ENCODE data around the gene PNKP.
A peak's percentile ranks its signal among the peaks of the same experiment; 100 is the strongest.

The PNKP gene

DNA sequence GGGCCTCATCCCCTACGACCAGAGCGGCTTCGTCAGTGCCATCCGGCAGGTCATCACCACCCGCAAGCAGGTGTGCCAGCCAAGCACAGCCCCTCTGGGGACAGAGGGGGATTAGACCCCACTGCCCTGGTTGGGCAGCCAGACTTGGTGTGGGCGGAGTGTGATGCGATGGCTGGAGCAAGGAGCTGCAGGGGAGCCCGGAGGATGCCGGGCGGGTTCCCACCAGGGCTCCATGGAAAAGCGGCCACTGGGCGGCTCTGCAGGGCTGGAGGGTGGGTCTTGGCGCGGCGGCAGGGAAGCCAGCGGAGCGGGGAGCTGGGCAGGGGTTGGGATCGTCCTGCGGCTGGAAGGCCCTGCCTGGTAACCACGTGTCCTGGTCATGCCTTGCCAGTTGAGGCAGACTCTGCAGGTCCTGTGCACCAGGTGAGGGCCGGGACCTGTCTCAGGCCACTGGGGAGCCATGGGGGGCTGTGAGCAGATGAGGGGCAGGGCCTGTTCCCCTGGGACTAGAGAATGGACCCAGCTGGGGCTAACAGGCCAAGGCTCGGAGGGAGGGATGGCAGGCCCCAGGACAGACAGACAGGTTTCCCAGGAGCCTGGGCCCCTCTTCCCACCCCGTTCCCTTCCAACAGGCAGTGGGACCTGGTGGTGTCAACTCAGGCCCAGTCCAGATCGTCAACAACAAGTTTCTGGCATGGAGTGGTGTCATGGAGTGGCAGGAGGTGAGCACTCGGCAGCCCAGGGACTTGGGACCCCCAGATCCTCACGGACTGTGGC lies 10.1 kb downstream of the PNKP start:
- no peak for DNase-seq

GRCh38 chr19:49856574-49857021 lies 10.8 kb downstream of the PNKP start:
- DNase-seq: no peak

DNA sequence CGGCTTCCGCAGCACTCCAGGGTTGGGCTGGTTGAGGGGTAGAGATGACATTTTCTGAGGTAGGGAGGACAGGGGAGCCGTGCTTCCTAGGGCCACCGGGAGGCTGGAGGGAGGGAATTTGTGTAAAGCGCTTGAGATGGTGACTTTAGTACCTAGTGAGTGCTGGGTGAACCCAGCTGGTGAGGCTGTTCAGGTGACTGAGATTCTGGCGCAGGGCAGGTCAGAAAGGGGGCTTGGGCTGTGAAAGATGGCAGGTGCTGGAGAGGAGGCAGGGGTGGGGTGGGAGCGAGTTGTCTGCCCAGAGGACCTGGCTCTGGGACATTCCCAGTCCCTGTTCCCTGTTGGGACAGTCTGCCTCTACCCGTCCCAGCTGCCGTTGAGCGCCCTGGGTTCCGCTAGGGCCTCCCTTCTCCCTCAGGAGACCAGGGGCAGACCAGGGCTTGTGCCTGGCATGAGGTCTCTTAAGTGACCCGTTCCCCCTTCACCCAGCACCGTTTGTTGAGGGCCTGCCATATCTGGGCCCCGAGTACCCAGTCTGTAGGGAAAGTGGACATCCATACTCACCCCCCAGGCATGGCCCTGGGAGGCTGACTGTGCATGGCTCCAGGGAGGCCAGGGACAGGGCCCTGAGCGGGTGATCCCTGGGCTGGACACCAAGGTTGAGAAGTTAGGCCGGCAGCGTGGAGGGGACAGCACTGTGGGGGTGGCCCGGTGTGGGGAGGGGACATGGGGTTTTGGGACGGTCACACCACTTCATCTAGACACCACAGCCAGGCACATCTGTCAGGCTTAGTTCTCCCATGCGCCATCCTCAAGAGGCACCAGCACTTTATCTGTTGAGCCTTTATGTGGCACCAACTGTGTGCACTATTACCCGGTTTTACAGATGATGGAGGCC lies 11.5 kb downstream of the PNKP start:
- no peak for DNase-seq

- DNase-seq: no peak
Observed at GRCh38 chr19:49855277-49855675, 12.1 kb downstream of the PNKP start.

DNA sequence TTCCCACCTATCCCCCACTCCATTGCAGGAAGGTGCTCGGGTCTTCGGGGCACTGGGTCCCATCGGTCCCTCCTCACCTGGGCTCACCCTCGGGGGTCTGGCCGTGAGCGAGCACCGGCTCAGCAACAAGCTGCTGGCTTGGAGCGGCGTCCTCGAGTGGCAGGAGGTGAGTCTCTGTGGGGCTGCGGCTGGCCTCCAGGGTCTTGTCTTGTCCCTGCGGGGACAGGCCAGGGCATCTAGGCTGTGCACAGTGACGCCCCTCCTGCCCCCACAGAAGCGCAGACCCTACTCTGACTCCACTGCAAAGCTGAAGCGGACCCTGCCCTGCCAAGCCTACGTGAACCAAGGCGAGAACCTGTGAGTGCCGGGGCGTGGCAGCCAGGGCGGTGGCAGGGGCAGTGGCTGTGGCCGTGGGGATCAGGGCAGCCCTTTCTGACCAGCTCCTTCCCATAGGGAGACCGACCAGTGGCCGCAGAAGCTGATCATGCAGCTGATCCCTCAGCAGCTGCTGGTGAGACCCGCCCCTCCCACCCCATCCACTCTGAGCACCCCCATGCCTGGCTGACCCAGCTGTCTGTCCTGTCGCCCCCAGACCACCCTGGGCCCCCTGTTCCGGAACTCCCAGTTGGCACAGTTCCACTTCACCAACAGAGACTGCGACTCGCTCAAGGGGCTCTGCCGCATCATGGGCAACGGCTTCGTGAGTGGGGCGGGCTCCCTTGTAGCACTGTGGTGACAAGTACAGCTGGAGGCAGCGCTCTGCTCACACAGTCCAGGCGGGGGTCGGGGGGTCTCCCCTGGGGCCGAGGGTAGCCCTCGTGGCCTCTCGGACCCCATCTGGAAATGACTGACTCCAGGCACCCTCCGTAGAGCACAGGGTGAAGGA lies 12.8 kb downstream of the PNKP start:
- DNase-seq: no peak

DNA sequence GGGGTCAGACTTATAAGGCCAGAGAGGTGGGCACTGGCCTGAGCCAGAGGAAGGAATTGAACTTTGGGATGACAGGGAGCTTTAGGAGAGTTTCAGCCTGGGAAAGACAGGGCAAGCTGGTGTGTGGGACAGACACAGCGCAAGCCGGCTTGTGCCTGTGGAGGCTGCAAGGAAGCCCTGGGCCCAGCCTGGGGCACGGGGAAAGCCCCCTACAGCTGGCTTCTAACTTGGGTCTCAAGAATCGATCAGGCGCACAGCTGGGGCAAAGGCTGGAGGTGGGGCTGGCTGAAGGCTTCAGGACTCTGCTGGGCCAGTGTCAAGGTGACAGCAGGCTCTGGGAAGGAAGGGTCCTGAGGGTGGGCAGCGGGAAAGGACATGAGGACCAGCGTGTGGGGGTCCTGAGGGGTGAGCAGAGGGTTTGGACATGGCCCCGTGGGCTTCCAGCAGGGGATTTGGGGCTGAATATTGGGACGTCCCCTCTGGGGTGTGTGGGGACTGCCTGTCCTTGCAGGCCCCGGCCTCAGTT lies 13.5 kb downstream of the PNKP start:
- no peak for DNase-seq

- no peak for DNase-seq
Observed at GRCh38 chr19:49852631-49853126, 14.7 kb downstream of the PNKP start.

GRCh38 chr19:49851456-49852259 lies 15.7 kb downstream of the PNKP start:
- no peak for DNase-seq

DNA sequence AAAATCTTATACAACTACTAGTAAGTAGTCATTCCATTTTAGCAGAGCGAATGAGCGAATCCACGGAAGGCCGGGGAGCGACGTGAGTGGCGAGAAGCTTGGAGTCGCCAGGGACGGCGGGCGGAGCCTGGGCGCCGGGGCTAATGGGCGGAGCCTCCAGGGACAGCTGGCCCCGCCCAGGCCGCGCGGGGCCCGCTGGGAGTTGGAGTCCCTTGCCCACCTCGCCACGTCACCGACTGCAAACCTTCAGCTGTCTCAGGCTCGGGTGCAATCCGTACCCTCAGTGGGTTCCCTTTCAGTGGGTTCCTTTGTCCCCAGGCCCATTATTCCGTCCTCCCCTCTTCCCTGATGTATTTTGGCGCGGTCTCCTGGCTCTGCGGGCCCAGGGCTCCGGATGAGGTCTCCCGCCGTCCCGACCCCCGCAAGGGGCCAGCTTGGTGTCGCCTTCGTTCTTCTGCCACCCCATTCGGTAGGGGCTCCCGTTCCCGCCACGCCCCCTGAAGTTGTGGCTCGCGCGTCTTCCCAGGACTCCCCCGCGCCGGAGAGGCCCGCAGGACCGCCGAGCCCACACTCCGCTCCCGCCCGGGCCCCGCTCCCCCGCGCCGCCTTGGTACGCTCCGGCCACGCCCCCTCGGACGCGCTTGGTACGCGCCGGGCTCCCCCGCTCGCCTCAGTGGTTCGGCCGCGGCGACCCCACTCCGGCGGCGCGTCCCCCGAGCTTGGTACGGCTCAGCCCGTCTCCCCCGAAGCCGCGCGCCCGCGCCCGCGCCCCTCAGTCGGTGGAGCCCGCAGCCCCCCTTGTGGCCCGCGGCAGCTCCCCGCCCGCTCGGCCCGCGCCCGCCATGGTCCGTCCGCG lies 16.7 kb downstream of the PNKP start, which contains the start of gene PTOV1:
PTOV1 (plus strand) TSS at position 673 of the 856 bp plus-strand sequence.
- peak; percentile 83 for DNase-seq

DNA sequence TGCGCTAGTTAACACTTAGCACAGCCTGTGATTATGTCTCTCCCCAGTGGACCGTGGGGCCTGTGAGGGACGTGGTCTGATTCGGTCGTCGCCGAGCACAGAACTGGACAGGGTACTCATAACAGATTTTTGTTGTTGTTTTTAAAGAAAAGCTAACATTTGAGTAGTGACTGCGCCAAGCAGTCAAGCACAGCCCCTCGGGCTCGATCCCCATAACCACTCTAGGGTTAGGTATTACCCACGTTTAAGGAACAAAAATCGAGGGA lies 17.2 kb downstream of the PNKP start:
- no peak for DNase-seq

DNA sequence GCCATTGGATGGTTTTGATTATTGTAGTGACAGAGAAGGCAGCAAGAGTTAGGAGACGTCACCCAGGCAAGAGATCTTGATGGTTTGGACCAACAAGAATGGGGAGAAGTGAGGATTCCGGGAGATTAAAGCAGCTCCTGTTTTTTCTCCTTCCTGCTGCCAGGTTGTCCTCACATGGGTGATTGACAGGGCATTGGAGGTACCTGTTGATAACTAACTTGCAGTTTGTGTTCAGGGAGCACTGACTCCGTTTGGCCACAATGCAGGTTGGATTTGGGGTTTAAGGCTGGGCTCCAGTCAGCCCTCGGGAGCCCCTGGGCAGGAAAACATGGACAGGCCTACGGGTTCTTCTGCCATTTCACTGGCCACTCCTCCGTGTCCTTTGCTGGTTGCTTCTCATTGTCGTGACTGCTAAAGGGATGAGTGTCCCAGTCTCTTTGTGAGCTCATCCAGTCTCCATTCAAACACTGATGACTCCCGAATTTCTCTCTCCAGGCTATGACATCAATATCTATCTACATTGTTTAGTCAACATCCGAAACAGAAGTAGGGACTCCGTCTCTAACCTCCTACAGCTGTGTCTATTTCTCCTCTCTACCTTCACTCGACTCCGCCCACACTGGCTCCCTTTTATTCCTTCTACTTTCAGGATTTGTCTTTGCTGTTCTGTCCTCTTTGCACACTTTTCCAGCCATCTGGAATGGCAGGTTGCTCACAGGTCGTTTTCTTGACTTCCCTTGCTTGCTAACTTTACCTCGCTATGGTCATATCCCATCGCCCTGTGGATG lies 17.7 kb downstream of the PNKP start:
- no peak for DNase-seq

- DNase-seq: no peak
Observed at GRCh38 chr19:49848938-49849337, 18.4 kb downstream of the PNKP start.

DNA sequence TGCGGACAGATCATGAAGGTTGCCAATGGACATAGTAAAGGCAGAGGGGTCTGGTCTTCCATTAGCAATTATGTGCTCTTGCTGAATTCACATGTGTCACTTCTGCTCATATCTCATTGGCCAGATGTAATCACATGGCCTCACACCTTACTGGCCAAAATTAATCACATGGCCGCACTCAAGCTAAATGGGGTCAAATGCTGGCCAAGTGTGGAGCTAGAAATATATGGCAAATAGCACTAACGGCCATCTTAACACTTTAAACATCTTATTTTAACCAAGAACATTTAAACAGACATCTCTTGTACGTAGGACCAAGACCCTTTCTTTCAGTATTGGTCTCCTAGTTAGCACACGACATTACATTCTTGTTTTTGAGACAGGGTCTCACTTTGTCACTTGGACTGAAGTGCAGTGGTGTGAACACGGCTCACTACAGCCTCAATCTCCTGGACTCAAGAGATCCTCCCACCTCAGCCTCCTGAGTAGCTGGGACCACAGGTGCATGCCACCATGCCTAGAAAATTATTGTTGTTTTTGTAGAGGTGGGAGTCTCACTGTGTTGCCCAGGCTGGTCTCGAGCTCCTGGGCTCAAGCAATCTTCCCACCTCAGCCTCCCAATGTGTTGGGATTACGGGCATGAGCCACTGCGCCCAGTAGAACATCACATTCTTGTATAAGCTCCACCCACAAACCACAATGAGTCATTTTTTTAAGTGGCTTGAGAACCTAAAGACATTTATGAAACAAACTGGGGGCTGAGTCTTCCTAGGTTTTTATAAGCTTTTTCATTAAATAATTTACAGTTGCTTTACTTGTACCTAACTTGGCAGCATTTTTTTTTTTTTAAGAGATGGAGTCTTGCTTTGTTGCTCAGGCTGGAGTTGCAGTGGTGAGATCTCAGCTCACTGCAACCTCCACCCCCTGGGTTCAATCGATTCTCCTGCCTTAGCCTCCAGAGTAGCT lies 19.4 kb downstream of the PNKP start:
- no peak for DNase-seq

DNA sequence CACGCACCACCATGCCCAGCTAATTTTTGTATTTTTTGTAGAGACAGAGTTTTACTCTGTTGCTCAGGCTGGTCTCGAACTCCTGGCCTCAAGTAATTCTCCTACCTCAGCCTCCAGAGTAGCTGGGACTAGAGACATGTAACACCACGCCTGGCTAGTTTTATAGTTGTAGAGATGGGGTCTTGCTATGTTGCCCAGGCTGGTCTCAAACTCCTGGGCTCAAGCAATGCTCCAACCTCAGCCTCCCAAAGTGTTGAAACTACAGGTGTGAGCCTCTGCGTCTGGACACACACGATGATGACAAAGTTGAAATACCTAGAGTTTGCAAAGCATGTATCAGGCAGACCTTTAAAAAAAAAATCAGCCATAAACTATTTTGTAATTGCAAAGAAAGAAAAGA lies 21.0 kb downstream of the PNKP start:
- DNase-seq: no peak

DNA sequence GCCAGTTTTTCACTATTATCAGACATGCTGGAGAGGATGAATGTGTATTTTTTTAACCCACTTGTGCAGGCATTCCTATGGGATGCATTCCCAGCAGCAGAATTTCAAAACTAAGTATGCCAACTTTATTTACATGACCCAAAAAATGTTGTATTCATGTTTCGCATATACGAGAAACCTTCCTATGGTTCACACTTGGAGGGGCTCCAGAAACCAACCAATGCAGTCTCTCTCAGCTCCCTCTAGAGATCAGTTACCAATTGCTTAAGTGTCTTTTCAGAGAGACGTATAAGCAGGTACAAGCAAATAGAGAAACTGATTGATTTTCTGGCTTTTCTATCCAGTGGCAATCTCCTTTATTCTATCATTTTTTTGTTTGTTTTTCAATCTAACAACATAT lies 22.0 kb downstream of the PNKP start:
- no peak for DNase-seq

DNA sequence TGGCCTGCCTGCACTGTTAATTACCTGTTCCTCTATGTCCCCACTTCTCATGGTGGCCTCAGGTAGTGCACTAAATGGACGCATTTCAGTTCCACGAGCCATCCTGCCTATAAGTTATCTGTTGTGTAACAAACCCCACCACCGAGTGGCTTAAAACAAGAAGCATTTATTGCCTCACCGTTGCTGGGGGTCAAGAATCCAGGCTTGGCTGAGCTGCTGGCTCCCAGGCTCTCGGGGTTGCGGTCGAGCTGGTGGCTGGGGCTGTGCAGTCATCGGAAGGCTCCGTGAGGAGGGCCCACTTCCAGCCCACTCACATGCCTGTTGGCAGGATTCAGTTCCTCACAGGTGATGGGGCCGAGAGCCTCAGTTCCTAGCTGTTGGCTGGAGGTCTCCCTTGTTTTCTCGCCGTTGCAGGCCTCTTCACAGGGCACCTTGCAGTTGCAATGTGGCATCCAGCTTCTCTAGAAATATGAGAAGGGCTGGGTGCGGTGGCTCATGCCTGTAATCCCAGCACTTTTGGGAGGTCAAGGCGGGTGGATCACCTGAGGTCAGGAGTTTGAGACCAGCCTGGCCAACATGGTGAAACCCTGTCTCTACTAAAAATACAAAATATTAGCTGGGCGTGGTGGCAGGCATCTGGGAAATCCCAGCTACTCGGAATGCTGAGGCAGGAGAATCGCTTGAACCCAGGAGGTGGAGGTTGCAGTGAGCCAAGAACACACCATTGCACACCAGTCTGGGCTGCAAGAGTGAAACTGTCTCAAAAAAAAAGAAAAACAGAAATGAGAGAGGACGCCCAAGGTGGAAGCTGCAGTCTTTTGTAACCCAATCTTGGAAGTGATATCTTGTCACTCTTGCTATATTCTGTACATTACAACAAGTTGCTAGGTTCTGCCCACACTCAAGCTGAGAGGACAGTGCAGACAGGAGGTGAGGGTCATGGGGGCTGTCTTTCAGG lies 23.0 kb downstream of the PNKP start:
- no peak for DNase-seq

GRCh38 chr19:49843265-49843664 lies 24.1 kb downstream of the PNKP start:
- no peak for DNase-seq

All from NCI-H2029 treated with DMSO at 0.1 percent for 48 hours (cell line).